ENCODE data around the gene PLOD1. TPM values are rescaled to one million over a fixed set of nuclear protein-coding genes. Genes with fewer than 3 reads are reported as not detected.
"Not testable (repeated sequence)": the region's sequence is repeated elsewhere in the genome, so short reads cannot be mapped to it uniquely, and the experiment has no call there.

Gene PLOD1
- total RNA-seq, 1 donor from 2014 or later = 61.6 TPM

DNA sequence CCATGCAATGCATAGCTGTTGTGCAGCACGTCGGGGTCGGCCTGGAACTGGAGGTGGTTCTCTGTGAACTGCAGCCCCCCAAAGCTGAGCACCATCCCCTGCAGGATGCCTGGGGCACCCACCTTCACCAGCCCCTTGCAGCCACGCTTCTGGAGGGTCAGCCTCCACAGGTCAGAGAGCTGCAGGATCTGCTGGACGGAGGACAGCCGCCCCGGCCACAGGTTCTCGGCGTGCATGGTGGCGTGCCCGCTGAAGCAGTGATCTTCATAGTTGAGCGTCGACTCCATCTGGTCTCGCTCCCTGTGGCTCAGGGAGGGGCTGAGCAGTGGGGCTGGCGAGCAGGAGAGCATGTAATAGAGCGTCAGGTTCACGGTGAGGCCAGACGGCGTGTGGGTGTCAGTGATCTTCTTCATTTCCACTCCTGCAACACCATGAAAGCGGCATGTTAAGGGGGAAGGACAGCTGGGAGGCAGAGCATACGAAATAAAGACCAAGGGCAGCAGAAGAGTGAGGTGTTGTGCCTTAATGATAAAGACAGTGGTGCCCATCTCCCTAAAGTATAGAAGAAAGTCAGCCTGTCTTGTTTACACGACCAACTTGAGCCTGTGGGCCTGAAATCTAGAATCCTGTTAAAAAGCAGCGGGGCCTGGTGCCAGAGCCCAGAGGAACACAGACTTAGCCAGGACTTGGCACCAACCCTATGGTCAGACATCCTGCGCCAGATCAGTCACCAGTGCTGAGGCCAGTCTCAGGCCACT, 11.3 kb upstream of the PLOD1 start:
- no peak for DNase-seq
- intact Hi-C loops (cut with micrococcal nuclease) = no loop called here
- H3K4me1 ChIP-seq = peaks cover 86% of the 10 kb centered on the region
- peak overlapping the region; percentile 23 for H3K27ac ChIP-seq (replicated peaks)
- H3K9me3 ChIP-seq (replicated peaks) = no peaks in the 10 kb centered on the region
- H3K36me3 ChIP-seq = peaks cover 50% of the 10 kb centered on the region
- TF ChIP-seq, protein P1, sequence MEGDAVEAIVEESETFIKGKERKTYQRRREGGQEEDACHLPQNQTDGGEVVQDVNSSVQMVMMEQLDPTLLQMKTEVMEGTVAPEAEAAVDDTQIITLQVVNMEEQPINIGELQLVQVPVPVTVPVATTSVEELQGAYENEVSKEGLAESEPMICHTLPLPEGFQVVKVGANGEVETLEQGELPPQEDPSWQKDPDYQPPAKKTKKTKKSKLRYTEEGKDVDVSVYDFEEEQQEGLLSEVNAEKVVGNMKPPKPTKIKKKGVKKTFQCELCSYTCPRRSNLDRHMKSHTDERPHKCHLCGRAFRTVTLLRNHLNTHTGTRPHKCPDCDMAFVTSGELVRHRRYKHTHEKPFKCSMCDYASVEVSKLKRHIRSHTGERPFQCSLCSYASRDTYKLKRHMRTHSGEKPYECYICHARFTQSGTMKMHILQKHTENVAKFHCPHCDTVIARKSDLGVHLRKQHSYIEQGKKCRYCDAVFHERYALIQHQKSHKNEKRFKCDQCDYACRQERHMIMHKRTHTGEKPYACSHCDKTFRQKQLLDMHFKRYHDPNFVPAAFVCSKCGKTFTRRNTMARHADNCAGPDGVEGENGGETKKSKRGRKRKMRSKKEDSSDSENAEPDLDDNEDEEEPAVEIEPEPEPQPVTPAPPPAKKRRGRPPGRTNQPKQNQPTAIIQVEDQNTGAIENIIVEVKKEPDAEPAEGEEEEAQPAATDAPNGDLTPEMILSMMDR (IDR thresholded peaks at IDR 0.05; ENCODE audit: borderline replicate concordance) = no peak
- peak overlapping the region; percentile 75 for H3K4me3 ChIP-seq
- H3K27me3 ChIP-seq (ENCODE audit: low read depth) = no peaks in the 10 kb centered on the region

- Histone ChIP-seq H3K27me3 (ENCODE audit: low read depth) (no peaks in the 10 kb centered on the region), H3K27ac (replicated peaks) (peak overlapping the region; percentile 23), H3K4me3 (peak overlapping the region; percentile 75), H3K9me3 (replicated peaks) (no peaks in the 10 kb centered on the region), H3K36me3 (peaks cover 47% of the 10 kb centered on the region), H3K4me1 (peaks cover 86% of the 10 kb centered on the region)
- no peak for DNase-seq
- TF ChIP-seq, protein P1 (IDR thresholded peaks at IDR 0.05; ENCODE audit: borderline replicate concordance) = no peak
- intact Hi-C loops (cut with micrococcal nuclease) = no loop called here
Observed at GRCh38 chr1:11923827-11924113, 10.7 kb upstream of the PLOD1 start.

GRCh38 chr1:11924334-11925195, 10.0 kb upstream of the PLOD1 start:
- peaks cover 86% of the 10 kb centered on the region for H3K4me1 ChIP-seq
- H3K9me3 ChIP-seq (replicated peaks) = no peaks in the 10 kb centered on the region
- intact Hi-C loops (cut with micrococcal nuclease) = no loop called here
- peak overlapping the region; percentile 75 for H3K4me3 ChIP-seq
- H3K36me3 ChIP-seq = peaks cover 39% of the 10 kb centered on the region
- TF ChIP-seq, protein P1 (IDR thresholded peaks at IDR 0.05; ENCODE audit: borderline replicate concordance) = no peak
- no peak overlapping the region for H3K27ac ChIP-seq (replicated peaks)
- DNase-seq = no peak
- no peaks in the 10 kb centered on the region for H3K27me3 ChIP-seq (ENCODE audit: low read depth)

DNA sequence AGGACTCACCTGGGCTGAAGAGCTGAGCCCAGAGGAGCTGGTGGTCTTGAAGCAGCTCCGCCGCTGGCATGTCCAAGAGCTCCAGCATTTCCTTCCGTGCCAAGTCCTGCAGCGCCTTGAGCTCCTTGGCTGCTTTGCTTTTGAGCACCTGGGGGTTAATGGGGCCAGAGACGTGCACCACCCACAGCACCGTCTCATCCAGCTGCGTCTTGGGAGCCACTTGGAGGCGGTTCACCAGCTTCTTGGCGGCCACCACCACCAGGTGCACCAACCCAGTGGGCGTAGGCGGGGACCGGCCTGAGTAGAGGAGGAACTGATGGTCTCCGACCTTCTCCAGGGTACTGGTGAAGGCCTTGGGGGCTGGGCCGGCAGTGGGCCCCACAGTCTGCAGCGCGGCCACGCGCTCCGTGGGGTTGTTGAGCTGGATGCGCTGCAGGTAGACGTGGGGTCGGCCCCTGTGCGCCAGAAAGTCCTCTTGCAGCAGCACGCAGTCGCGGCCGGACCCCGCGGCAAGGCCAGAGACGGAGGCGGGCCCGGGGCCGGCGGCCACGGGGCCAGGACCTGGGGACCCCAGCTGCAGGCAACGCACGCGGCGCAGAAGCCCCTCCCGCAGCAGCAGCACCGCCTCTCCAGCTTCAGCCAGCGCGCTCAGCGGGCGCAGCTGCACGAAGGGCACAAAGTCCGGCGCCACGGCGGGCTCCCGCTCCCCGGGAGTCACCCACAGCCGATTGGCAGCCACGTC, 9.2 kb upstream of the PLOD1 start:
- H3K27ac ChIP-seq (replicated peaks) = peak overlapping the region; percentile 87
- H3K4me3 ChIP-seq = peak overlapping the region; percentile 75
- H3K36me3 ChIP-seq = peaks cover 32% of the 10 kb centered on the region
- intact Hi-C loops (cut with micrococcal nuclease); H3K27me3 ChIP-seq (ENCODE audit: low read depth); DNase-seq; H3K9me3 ChIP-seq (replicated peaks): not testable (repeated sequence)
- H3K4me1 ChIP-seq = peaks cover 86% of the 10 kb centered on the region

- no peaks in the 10 kb centered on the region for H3K27me3 ChIP-seq (ENCODE audit: low read depth)
- H3K4me3 ChIP-seq = peak overlapping the region; percentile 75
- TF ChIP-seq, protein P1 (IDR thresholded peaks at IDR 0.05; ENCODE audit: borderline replicate concordance) = no peak
- H3K9me3 ChIP-seq (replicated peaks) = no peaks in the 10 kb centered on the region
- DNase-seq = no peak
- H3K4me1 ChIP-seq = peaks cover 86% of the 10 kb centered on the region
- intact Hi-C loops (cut with micrococcal nuclease) = no loop called here
- H3K36me3 ChIP-seq = peaks cover 27% of the 10 kb centered on the region
- H3K27ac ChIP-seq (replicated peaks) = peak overlapping the region; percentile 87
Observed at GRCh38 chr1:11925938-11926292, 8.6 kb upstream of the PLOD1 start.

Data from left ventricle myocardium inferior (tissue), 1 donor.